Activated CD4-positive, alpha-beta memory T cell treated with anti-CD3 and anti-CD28 coated beads for 36 hours (primary cell): ENCODE data around the gene VWF. TPM values are rescaled to one million over a fixed set of nuclear protein-coding genes. Genes with fewer than 3 reads are reported as not detected.
"Not testable (repeated sequence)": the region's sequence is repeated elsewhere in the genome, so short reads cannot be mapped to it uniquely, and the experiment has no call there.

Experiments
- CTCF ChIA-PET: fragments of 350-600 bp; sonication (Branson Sonifier 250); formaldehyde crosslinking; loops from one replicate; lab custom pipeline; 2021; ENCODE audit warnings: antibody characterized with exemption, inconsistent platforms; lab: Charles Lee
- POLR2A ChIA-PET: fragments of 350-600 bp; sonication (Branson Sonifier 250); formaldehyde crosslinking; loops from one replicate; lab custom pipeline; 2021; ENCODE audit warnings: antibody characterized with exemption; lab: Charles Lee
- DNase-seq: peaks from one replicate; pipeline ENCODE4 v3.0.0-alpha.2; 2020
- H3K27ac Mint-ChIP-seq: one replicate; pipeline ENCODE4 v1.8.0; 2021; ENCODE audit warnings: mixed read lengths
- H3K27me3 Mint-ChIP-seq: one replicate; pipeline ENCODE4 v1.8.0; 2021; ENCODE audit warnings: mixed read lengths
- H3K36me3 Mint-ChIP-seq: one replicate; pipeline ENCODE4 v1.8.0; 2021; ENCODE audit warnings: mixed read lengths
- H3K4me1 Mint-ChIP-seq: one replicate; pipeline ENCODE4 v1.8.0; 2021; ENCODE audit warnings: low read depth, mixed read lengths
- H3K4me3 Mint-ChIP-seq: one replicate; pipeline ENCODE4 v1.8.0; 2021; ENCODE audit warnings: mild to moderate bottlenecking, mixed read lengths
- H3K9me3 Mint-ChIP-seq: one replicate; pipeline ENCODE4 v1.8.0; 2021; ENCODE audit warnings: mixed read lengths
- intact Hi-C: fragments of 100-400 bp; cut with micrococcal nuclease; formaldehyde crosslinking; loops from one replicate; pipeline ENCODE4 v1.15.1; 2023
- total RNA-seq, 2 experiments: library from RNA; stranded (reverse); gene quantifications; one replicate each; pipeline ENCODE4 v1.2.3, GENCODE V29; 2021

Gene VWF
- not detected for total RNA-seq

GRCh38 chr12:6124411-6125309 is at the start of gene VWF:
Gene VWF, minus strand, starts transcription at chr12:6124670. Its CDS starts 1,474 bp downstream, at chr12:6123196.
- Mint-ChIP-seq H3K9me3 (no peaks in the 10 kb centered on the region), H3K4me3 (no peak within 1 kb of the TSS), H3K36me3 (no peaks in the 10 kb centered on the region), H3K4me1 (no peaks in the 10 kb centered on the region), H3K27me3 (peaks cover 2% of the 10 kb centered on the region), H3K27ac (no peak within 1 kb of the TSS)
- intact Hi-C loops, result no loop called here
- no peak for DNase-seq
- ChIA-PET CTCF (no interaction called here), POLR2A (no interaction called here)

GRCh38 chr12:6172862-6173261 is 48.4 kb upstream of the VWF start:
- Mint-ChIP-seq H3K4me3 (no peak overlapping the region), H3K36me3 (no peaks in the 10 kb centered on the region), H3K9me3 (no peaks in the 10 kb centered on the region), H3K27me3 (peaks cover 5% of the 10 kb centered on the region), H3K27ac (no peak overlapping the region), H3K4me1 (peaks cover 15% of the 10 kb centered on the region)
- POLR2A ChIA-PET, result no interaction called here
- CTCF ChIA-PET, result no interaction called here
- intact Hi-C loops, result no loop called here
- DNase-seq, result no peak

DNA sequence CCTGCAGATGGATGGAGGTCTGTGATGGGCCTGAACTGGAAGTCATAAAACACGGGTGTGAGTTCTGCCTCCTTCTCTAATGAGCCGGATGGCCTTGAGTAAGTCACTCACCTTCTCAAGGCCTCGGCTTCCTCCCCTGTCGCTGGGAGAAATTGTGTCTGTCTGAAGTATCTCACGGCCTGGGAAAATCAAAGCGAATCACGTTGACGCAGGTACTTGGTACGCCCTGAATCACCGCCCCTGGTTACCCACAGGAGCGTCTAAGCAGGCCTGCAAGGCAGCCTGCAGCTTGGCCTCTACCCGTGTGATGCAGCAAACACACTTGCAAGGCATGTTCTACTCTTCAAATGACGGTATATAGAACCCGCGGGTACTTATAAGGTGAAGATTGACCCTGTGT is 47.6 kb upstream of the VWF start:
- H3K4me1 Mint-ChIP-seq, result peaks cover 23% of the 10 kb centered on the region
- H3K27me3 Mint-ChIP-seq, result peaks cover 6% of the 10 kb centered on the region
- no peak overlapping the region for H3K27ac Mint-ChIP-seq
- H3K9me3 Mint-ChIP-seq, result no peaks in the 10 kb centered on the region
- intact Hi-C loops, result no loop called here
- H3K4me3 Mint-ChIP-seq, result no peak overlapping the region
- ChIA-PET POLR2A (no interaction called here), CTCF (interaction anchor here (1.4 kb wide), 1 partner anchor 114 kb away, joined by 3 read pairs; no protein-coding TSS in a partner anchor)
- no peak for DNase-seq
- H3K36me3 Mint-ChIP-seq, result no peaks in the 10 kb centered on the region

DNA sequence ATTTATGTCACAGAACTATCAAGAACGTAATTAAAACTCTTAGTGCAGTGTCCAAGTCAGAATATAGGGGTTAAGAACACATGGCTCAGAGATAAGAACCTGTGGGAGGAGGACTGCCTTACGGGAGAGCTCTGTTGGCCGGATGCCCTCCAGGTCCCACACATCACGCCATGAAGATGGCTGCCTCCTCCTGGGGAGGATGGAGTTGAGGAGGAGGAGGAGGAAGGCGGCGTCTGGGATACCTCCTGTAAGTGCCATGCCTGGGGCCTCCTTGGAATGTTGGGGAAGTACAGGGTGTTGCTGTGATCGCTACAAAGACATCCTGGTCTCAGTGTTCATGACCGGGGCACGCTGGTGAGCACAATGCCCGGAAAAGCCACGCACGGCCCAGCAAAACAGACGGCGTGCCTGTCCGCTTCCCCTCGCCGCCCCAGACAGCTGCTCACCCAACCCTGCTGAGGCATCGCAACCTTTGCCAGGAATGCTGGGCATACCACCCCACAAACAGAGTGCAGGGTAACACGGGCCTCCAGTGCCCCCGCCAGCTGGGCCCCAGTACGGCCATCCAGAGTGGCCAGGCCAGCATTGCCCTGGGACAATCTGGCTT is 47.0 kb upstream of the VWF start:
- no peak overlapping the region for H3K4me3 Mint-ChIP-seq
- H3K36me3 Mint-ChIP-seq, result no peaks in the 10 kb centered on the region
- H3K27ac Mint-ChIP-seq, result no peak overlapping the region
- peaks cover 6% of the 10 kb centered on the region for H3K27me3 Mint-ChIP-seq
- H3K4me1 Mint-ChIP-seq, result peaks cover 24% of the 10 kb centered on the region
- ChIA-PET CTCF (interaction anchor here (1.4 kb wide), 1 partner anchor 115 kb away, joined by 3 read pairs; no protein-coding TSS in a partner anchor), POLR2A (no interaction called here)
- no peaks in the 10 kb centered on the region for H3K9me3 Mint-ChIP-seq
- DNase-seq, result no peak
- intact Hi-C loops, result no loop called here

GRCh38 chr12:6167327-6168280 is 43.1 kb upstream of the VWF start:
- intact Hi-C loops, result loop anchor here (1.0 to 5.0 kb wide), 3 partner anchors 27 to 100 kb away; no protein-coding TSS in a partner anchor
- Mint-ChIP-seq H3K36me3 (no peaks in the 10 kb centered on the region), H3K27me3 (peaks cover 1% of the 10 kb centered on the region), H3K4me3 (peak overlapping the region; percentile 28), H3K9me3 (no peaks in the 10 kb centered on the region), H3K4me1 (peaks cover 24% of the 10 kb centered on the region), H3K27ac (peak overlapping the region; percentile 87)
- peak; percentile 84 for DNase-seq
- POLR2A ChIA-PET, result interaction anchor here (0.7 to 1.3 kb wide), 3 partner anchors 20 to 26 kb away, joined by 3 to 4 read pairs (median 3); no protein-coding TSS in a partner anchor
- CTCF ChIA-PET, result interaction anchor here (1.4 to 3.2 kb wide), 3 partner anchors 28 to 112 kb away, joined by 4 to 16 read pairs (median 15); no protein-coding TSS in a partner anchor

DNA sequence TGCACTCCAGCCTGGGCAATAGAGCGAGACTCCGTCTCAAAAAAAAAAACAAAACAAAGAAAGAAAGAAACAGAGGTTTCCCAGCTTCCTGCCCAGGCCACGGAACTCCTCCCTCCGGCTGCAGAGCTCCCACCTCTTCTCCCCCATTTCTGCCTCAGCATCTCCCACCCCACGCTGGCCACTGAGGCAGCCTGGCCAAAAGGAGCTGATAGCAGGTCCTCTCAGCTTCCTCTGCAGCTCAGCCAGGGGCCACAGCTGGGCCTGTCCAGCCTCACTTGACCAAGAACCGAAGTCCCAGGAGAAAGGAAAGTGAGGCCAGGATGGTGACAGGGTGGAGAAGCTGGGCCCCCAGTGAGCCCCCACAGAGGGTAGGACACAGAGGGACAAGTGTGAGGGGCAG is 42.3 kb upstream of the VWF start:
- H3K27ac Mint-ChIP-seq, result no peak overlapping the region
- H3K9me3 Mint-ChIP-seq, result no peaks in the 10 kb centered on the region
- peaks cover 24% of the 10 kb centered on the region for H3K4me1 Mint-ChIP-seq
- POLR2A ChIA-PET, result interaction anchor here (1.3 kb wide), 1 partner anchor 25 kb away, joined by 4 read pairs; no protein-coding TSS in a partner anchor
- no peak for DNase-seq
- peaks cover 1% of the 10 kb centered on the region for H3K27me3 Mint-ChIP-seq
- no peak overlapping the region for H3K4me3 Mint-ChIP-seq
- no peaks in the 10 kb centered on the region for H3K36me3 Mint-ChIP-seq
- CTCF ChIA-PET, result interaction anchor here (1.4 to 3.2 kb wide), 3 partner anchors 29 to 112 kb away, joined by 4 to 16 read pairs (median 15); no protein-coding TSS in a partner anchor
- intact Hi-C loops, result loop anchor here (5.0 kb wide), 1 partner anchor 100 kb away; no protein-coding TSS in a partner anchor

GRCh38 chr12:6165395-6165794 is 40.9 kb upstream of the VWF start:
- Mint-ChIP-seq H3K36me3 (no peaks in the 10 kb centered on the region), H3K27me3 (peaks cover 4% of the 10 kb centered on the region), H3K4me3 (no peak overlapping the region), H3K9me3 (no peaks in the 10 kb centered on the region), H3K27ac (no peak overlapping the region), H3K4me1 (peaks cover 24% of the 10 kb centered on the region)
- intact Hi-C loops, result loop anchor here (5.0 kb wide), 1 partner anchor 98 kb away; no protein-coding TSS in a partner anchor
- no peak for DNase-seq
- ChIA-PET POLR2A (no interaction called here), CTCF (interaction anchor here (0.6 to 1.1 kb wide), 2 partner anchors 30 to 112 kb away, joined by 3 to 4 read pairs; no protein-coding TSS in a partner anchor)

DNA sequence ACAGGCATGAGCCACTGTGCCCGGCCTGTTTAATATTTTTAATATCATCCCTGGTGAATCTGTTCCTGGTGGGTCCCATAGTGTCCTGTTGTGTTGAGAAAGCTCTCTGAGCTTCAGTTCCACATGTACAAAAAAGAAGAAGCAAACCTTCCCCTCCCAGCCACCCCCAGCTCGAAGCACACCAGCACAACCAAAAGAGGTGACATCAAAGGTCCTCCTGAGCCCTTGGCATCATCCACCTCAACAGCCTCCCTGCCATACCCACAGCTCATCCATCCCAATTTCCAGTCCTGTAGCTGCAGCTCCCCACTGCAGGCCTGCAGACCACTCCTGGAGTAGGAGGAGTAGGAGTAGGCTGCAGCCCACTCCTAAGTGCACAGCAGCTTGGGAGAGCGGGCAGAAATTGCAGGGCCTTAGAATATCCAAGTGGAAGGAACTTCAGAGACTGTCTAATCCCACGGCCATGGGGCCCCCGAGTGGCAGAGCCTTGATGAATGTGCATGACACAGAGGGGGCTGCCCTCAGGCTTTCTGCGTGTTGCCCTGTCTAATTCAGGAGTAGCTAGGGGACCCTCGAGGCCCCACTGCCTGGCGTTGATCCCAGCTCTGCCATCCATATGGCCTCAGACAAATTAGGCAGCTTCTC is 39.1 kb upstream of the VWF start:
- Mint-ChIP-seq H3K27ac (no peak overlapping the region), H3K36me3 (no peaks in the 10 kb centered on the region), H3K9me3 (no peaks in the 10 kb centered on the region), H3K4me3 (no peak overlapping the region), H3K27me3 (peaks cover 6% of the 10 kb centered on the region), H3K4me1 (peaks cover 15% of the 10 kb centered on the region)
- POLR2A ChIA-PET, result no interaction called here
- DNase-seq, result no peak
- CTCF ChIA-PET, result interaction anchor here (0.9 kb wide), 1 partner anchor 22 kb away, joined by 3 read pairs; no protein-coding TSS in a partner anchor
- intact Hi-C loops, result no loop called here

GRCh38 chr12:6161124-6161882 is 36.8 kb upstream of the VWF start:
- intact Hi-C loops, result no loop called here
- H3K4me1 Mint-ChIP-seq, result no peaks in the 10 kb centered on the region
- H3K27me3 Mint-ChIP-seq, result peaks cover 4% of the 10 kb centered on the region
- H3K27ac Mint-ChIP-seq, result no peak overlapping the region
- ChIA-PET CTCF (interaction anchor here (0.6 kb wide), 1 partner anchor 98 kb away, joined by 3 read pairs; no protein-coding TSS in a partner anchor), POLR2A (no interaction called here)
- no peak for DNase-seq
- no peak overlapping the region for H3K4me3 Mint-ChIP-seq
- H3K36me3 Mint-ChIP-seq, result no peaks in the 10 kb centered on the region
- no peaks in the 10 kb centered on the region for H3K9me3 Mint-ChIP-seq

GRCh38 chr12:6160049-6160649 is 35.7 kb upstream of the VWF start:
- H3K4me3 Mint-ChIP-seq, POLR2A ChIA-PET, H3K4me1 Mint-ChIP-seq, intact Hi-C loops, DNase-seq, H3K27me3 Mint-ChIP-seq, H3K36me3 Mint-ChIP-seq, H3K9me3 Mint-ChIP-seq, H3K27ac Mint-ChIP-seq: not testable (repeated sequence)
- CTCF ChIA-PET, result interaction anchor here (1.3 kb wide), 1 partner anchor 119 kb away, joined by 3 read pairs; no protein-coding TSS in a partner anchor
